GM21737 (cell line): ENCODE measurements around the gene OSM.
"Not testable (repeated sequence)": the region's sequence is repeated elsewhere in the genome, so short reads cannot be mapped to it uniquely, and the experiment has no call there.

Experiments
- ATAC-seq: cut with Tn5 transposase; IDR thresholded peaks from one replicate; pipeline ENCODE4 v1.9.1; 2021; ENCODE audit warnings: mild to moderate bottlenecking, moderate library complexity; ENCODE audit not compliant: unreplicated experiment

The OSM gene

DNA sequence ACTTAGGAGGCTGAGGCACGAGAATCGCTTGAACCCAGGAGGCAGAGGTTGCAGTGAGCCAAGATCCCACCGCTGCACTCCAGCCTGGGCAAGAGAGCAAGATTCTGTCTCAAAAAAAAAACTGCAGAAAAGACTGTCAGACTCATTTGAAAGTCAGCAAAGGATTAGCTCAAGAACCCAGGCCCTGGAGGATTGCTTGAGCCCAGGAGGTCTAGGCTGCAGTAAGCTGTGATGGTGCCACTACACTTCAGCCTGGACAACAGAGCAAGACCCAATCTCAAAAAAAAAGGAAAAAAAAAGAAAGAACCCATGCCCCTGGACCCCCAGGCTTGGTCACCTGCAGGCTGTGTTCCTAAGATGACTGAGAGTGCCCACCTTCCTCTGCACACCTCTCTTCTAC lies 36.3 kb downstream of the OSM start:
- ATAC-seq: no peak

DNA sequence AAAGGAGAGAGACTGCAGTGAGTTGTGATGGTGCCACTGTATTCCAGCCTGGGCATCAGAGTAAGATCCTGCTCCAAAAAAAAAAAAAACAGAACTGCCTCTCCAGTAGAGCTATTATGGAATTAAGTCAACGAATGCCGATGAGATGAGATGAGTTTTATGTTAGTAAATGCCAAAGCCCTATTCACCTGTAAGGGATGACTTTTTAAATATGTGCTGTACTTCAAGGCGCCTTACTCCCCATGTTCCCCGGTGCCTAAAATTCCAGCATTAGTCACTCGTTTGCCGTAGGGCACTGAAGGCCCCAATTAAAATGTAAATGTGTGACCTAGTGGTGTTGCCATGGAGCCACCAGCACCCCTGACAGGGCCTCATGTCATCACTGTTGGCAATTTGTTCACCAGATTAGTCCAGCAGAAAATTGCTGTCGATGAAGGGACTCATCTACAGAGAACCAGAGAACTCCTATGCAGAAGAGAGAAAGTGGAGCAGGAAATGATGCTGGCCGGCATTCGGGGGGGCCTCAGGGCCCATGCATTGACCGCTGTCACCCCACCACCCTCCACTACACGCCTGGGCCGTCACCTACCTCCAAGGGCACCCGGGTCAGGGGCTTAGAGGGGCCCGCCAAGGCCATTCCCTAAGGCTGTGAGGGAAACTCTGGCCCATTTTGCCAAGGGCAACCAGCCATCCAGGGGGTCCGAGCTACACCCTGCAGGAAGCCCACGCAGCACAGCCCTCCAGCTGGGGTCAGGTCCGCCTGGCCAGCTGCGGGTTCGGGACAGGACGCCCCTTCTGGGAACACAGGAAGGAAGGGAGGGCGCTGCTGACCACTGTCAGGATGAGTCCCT lies 37.9 kb downstream of the OSM start:
- no peak for ATAC-seq

DNA sequence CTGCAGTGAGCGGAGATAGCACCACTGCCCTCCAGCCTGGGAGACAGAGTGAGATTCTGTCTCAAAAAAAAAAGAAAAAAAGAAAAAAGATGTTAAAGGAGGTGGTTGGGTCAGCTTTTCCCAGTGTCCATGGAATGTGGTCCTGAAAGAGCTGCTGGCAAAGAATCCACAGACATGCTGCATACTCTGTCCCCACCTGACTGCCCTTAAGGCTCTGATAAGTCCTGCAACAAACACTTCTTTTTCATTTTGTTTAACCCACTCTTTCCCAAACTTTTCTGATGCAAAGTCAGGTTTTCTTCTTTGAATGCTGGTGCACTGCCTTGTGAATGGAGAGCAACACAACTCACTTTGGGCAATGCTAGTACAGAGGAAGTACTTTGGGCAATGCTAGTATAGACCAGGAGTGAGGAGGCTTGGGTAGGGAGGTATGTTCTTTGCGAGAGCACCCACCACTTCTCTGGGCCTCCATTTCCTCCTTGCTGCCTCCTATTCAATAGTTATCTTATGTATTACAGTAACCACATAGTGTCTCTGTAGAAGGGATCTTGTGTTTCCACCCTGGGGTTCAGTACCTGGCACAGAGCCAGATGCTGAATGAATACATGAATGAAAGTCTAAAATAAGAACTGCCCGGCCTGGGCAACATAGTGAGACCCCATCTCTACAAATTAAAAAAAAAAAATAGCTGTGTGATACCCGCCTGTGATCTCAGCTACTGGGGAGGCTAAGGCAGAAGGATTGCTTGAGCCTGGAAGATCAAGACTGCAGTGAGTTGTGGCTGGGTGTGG lies 39.0 kb downstream of the OSM start:
- ATAC-seq: no peak

DNA sequence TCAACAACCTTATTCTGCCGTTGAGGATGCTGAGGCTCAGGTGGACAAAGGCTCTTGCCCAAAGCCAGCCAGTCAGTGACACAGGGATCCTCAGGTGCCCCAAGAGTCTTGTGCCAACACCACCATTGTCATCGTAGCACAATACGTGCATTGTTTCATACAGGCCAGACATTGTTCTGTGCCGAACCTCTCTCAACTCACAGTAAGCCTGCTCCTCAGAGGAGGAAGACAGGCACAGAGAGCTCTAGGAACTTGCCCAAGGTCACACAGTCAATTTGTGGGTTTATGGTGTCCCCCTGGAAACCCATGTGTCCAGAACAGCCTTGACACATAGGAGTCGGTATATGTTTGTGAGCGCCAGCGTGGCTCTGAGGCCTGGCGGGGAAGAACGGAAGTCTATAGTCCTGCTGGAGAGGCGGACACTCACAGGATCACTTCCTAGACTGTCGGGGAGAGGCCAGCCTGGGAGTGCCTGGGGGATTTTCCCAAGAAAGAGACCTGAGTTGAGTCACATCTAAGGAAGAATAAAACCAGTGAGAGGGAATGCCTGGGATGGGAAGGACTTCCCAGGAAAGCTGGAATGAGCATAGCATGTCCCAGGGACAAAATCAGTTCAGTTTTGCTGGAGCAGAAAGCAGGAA lies 40.3 kb downstream of the OSM start:
- ATAC-seq: no peak

DNA sequence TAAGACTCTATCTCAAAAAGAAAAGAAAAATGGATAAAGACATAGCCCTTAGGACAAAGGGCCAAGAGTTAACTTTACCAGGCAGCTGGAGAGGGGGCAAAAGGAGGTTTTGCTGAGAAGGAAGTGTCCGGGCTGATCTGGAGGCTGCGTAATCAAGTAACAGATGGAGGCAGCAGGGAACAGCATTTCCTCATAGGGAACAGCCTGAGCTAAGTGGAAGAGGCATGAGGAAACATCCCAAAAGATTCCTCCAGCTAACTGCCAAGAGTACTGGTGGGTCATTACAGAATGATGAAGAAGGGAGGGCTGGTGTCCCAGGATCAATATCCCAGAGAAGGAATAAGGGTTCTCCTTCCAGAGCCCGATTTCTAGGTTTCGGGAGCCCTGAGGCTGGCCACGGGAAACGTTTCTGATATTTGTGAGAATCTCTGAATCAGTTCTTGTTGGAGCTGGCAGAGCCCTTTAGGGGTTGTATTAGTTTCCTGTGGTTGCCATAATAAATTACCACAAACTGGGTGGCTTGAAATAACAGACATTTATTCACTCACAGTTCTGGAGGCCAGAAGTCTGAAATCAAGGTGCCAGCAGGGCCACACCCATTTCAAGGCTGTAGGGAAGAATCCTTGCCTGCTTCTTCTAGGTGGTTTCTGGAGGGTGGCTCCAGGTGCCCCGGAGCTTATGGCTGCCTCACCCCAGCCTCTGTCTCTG lies 41.3 kb downstream of the OSM start:
- no peak for ATAC-seq

DNA sequence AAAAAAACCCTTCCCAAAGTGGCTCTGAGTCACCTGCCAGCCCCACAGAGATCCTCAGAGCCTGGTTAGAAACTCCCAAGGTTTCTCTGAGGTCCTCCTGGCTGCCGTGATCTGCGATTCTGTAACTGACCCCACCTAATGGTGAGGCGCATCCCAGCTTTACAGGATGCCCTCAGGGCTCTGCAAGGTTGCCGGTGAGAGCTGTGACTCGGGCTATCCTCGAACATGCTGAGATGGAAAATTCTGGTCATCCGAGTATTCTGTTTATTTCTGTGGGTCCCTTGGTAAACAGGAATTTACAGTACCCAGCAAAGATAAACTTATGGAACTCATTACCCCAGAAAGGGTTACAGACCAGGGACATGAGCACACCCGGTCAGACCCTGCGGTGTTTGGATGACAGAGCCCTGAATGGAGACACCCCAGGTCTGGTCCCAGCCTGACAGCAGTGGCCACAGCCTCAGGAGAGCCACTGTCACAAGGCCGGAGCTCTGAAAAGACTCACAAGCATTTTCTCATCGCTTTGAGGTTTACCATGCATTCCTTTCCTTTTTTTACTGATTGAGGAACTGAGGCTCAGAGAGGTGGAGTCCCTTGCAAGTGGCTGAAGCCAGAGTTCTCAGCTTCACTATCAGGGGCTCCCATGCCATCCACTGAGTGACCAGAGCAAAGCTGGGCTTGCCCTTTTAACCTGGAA lies 42.3 kb downstream of the OSM start:
- ATAC-seq: no peak

DNA sequence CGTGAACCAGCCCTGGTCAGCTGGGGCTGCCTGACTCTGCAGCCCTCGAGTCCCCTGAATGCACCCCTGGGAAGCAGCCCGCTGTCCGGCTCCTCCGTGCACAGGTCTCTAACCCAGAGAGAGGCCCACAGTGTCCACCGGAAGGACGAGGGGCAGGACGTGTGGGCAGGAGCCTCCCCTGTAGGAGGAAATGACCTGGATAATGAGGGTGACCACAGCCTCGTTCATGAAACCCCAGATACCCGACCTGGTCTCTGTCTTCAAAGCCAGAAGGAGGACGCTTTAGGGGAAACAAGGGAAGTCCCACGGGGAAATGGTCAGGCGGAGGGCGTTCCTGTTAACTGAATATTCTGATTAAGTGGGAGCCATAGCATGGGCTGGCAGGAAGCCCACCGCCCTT lies 43.3 kb downstream of the OSM start:
- ATAC-seq: no peak

DNA sequence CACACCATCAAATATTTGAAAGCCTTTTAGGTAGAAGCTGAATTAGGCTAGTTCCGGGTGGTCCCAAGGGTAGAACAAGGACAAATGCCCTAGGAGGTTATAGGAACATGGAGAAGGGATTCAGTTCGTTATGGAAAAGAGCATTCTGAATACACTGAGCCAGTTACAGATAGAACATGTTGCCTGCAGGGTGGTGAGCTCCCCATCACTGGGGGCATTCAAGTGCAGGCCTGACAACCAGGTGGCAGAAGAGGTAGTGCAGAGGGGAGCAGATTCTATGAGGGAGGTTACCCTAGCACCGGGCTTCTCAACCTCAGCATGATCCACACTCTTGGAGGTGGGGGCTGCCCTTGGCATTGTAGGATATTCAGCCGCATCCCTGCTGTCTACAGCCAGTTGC lies 44.3 kb downstream of the OSM start:
- ATAC-seq: no peak

DNA sequence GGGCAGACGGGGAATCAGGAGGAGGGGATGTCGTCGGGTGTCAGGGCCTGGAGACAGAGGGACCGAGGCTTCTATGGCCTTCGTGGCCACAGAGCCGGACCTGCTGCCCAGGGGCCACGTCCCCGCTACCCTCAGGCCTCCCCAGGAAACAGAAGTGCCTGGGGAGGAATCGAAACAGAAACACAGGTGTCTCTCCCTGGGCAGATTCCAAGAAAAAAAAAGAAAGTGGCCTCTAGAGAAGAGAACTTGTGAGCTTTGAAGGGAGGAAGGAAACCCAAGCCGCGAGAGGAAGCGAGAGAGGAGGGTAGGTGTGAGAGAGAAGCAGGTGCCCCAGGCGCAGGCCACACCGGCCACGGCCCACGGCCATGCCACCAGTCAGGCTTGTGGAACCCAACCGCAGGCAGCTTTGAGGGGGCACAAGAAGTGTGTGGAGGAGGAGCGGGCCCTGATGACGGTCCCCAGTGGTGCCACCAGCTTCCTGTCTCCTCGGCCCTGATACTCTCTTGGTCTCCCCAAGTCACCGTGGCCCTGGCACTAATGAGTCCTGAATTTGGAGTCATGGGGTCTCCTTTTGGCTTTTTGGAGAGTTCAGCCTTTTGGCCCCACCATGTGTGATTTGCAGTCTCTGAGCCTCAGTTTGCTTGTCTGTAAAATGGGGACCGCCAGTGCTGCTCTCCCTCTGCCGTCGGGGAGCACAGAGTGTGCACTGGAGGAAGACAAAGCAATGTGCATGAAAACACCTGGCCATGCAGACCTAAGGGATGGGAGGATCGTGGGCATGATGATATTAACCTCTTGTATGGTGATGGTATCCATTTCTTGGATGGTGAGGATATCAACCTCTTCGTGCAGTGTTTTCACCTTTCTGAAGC lies 45.3 kb downstream of the OSM start:
- ATAC-seq: no peak

DNA sequence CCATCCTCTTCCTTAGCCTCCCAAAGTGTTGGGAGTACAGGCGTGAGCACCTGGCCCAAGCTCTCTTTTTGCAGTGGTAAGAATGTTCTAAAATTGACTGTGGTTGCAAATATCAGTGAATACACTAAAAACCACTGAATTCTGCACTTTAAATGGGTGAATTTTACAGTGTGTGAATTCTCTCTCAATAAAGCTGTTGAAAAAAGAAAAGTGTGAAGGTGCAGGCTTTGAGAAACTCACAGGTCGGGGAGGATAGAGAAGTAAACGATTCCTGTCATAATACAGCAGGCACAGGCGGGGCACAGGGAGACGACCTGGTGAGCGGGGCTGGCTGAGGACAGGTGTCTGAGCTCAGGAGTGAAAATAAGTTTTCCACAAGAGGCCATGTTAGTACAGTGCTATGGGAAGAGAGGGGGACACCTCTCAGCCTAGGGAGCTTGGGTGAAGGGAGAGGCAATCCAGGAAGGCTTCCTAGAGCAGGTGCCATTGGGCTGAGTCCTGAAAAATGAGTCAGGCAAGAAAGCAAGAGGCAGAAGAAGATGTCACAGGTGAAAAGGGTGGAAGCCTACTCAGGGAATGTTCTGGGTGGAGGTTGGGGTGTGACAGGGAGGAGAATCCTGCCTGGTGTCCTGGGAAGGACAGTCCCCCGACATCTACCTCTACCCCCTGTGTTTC lies 46.2 kb downstream of the OSM start:
- ATAC-seq: no peak

DNA sequence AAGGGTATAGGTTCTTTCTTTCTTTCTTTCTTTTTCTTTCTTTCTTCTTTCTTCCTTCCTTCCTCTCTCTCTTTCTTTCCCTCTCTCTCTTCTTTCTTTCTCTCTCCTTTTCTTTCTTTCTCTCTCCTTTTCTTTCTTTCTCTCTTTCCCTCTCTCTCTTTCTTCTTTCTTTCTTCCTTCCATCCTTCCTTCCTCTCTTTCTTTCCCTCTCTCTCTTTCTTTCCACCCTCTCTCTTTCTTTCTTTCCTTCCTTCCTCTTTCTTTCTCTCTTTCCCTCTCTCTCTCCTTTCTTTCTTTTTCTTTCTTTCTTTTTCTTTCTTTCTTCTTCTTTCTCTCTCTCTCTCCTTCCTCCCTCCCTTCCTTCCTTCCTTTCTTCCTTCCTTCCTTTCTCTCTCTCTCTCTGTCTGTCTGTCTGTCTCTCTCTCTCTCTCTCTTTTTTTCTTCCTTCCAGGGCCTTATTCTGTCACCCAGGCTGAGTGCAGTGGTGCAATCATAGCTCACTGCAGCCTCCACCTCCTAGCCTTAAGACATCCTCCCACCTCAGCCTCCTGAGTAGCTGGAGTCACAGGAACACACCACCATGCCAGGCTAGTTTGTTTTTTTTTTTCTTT lies 46.9 kb downstream of the OSM start:
- ATAC-seq: no peak

DNA sequence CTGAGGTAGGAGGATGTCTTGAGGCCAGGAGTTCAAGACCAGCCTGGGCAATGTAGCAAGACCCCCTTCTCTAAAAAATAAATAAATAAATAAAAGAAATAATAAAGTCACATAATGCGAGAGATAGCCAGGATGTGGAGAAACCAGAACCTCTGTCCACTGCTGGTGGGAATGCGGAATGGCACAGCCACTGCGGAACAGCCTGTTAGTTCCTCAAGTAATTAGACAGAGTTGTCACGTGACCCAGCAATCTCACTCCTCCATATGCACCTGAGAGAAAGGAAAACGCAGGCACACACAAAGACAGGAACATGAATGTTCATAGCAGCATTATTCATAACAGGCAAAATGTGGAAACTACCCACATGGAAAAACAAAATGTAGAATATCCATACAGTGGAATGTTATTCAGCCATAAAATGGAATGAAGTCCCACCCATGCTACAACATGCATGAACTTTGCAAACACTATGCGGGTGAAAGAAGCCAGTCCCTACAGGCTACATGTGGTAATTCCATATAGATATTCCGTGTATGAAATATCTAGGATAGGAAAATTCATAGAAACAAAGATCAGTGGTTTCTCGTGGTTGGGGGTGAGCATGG lies 47.5 kb downstream of the OSM start:
- no peak for ATAC-seq

DNA sequence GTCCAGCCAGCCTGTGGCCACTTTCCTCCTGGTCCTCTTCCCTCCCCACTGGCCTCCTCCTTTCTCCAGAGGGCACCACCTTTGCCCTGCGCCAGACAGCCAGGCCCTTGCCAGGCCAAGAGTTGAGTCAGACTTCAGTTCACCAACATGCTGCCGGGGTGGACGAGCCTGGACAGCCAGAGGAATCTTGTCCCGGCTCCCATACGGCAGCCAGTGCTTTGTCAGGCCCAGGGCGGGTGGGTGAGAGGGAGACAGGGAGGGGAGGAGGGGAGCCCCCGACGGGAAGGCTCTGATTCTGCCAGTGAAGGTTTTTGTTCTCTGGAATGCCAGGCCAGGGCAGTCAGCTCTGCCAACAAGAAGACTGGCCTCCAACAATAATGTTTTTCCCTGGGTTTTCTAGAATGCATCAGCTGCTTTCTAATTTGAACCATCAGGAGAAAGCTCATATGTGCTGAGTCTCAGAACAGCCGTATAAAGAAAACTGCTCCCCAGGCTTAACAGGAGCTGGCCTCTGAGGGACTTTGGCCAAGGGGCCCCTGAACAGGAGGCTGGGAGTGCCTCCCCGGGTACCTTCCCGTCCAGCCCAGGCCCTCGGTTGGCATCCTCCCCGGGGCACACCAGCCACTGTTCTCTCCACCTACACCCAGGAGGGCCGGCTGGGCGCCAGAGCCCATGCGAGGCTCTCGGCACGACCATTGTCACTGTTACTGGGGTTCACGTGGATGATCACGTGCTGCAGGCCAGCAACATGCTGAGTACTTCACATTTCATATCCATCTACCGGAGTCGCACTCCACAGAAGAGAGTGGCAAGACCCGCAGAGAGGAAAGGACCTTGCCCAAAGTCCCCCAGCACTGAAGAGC lies 48.7 kb downstream of the OSM start:
- no peak for ATAC-seq

DNA sequence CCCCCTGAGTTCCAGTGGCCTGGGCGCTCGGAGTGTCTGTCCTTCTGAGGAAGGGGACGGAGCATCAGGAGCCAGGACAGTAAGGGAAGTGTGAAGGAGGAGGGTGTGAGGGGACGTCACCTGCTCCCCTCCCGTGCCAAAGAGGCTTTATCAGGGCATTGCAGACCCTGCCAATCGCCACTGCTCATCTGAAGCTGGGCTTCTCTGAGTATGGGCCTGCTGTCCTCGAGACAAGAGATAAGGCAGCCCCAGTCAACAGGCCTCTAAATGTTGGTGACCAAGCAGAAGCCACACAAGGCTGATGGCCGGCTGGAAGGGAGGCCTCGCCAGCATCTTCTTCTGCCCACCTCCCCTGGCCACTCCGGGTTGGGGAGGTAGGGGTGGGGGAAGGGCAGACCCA lies 49.9 kb downstream of the OSM start:
- no peak for ATAC-seq

DNA sequence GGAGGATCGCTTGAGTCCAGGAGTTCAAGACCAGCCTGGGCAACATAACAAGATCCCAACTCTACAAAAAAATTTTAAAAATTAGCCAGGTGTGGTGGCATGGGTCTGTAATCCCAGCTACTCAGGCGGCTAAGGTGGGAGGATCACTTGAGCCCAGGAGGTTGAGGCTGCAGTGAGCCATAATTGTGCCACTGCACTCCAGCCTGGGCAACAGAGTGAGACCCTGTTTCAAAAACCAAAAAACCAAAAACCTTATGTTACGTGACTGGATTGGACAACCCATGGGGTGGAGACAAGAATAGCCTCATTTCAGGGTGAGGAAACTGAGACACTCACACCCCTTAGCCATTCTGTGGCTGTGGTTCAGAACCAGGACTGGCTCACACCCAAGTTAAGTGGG lies 50.4 kb downstream of the OSM start:
- not testable (repeated sequence) for ATAC-seq

DNA sequence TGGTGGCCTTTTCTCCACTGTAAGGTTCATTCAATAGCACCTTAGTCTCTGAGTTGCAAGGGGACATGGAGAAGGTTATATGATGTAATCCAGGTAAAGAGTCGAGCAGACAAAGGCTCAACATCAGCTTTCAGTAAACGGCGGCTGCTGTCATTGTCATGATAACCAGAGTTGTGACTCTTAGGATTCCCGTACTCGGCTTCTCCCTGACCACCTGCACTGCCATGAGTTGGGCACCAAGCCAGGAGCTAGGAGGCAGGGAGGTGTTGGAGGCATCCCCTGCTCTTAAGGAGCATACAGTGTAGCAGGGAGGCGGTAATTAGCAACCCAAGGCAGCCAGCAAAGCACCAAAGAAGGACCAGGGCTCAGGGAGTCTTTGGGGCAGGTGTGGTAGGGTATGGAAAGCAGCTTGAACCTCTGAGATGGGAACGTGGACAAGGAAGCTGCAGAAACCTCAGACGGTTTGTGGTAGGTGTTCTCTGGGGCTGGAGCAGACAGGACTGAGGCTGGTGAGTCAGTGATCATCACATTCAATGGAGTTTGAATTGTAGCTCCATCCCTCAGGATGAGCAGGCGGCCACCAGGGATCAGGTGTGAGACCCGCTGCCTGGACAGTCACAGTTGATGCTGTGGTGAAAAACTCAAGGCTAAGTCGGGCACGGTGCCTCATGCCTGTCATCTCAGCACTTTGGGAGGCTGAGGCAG lies 51.8 kb downstream of the OSM start:
- ATAC-seq: no peak

DNA sequence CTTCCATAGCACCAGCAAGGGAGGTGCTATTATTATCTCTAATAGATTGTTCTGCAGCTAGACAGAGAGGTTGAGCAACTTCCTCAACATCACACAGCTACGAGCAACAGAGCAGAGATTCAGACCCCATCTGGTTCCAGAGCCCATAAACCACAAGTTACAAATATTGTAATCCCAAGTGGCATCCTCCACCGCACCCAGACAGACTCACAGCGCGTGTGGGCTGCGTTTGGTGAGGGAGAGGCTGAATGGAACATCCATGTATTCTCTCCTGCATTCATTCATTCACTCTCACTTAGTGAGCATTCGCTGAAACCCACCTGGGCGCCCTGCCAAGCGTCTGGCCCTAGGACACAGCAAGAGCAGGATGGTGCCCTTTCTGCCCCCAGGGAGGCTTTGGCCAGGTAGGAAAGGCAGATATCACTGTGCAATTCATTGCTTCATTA lies 53.6 kb downstream of the OSM start:
- ATAC-seq: no peak
